Coronary artery (tissue), 2 donors: ENCODE results near the gene PRIM2.
"Not testable (repeated sequence)": the region's sequence is repeated elsewhere in the genome, so short reads cannot be mapped to it uniquely, and the experiment has no call there.

Source experiments
- DNase-seq: peaks from one replicate; pipeline ENCODE4 v3.0.0-alpha.2; 2017; ENCODE audit warnings: low spot score
- H3K27ac ChIP-seq, 2 donors: fragments of 200-600 bp; sonication (generic); one replicate each; pipeline ENCODE4 v1.5.1; 2016 to 2019
- H3K4me3 ChIP-seq: fragments of 200-600 bp; sonication (generic); 2 replicates; pipeline ENCODE4 v1.5.1; 2016; ENCODE audit warnings: mild to moderate bottlenecking, moderate library complexity
- CTCF ChIP-seq: fragments of 200-600 bp; sonication (generic); IDR thresholded peaks from one replicate; pipeline ENCODE4 v1.5.1; 2019; ENCODE audit warnings: antibody characterized with exemption

PRIM2 gene

DNA sequence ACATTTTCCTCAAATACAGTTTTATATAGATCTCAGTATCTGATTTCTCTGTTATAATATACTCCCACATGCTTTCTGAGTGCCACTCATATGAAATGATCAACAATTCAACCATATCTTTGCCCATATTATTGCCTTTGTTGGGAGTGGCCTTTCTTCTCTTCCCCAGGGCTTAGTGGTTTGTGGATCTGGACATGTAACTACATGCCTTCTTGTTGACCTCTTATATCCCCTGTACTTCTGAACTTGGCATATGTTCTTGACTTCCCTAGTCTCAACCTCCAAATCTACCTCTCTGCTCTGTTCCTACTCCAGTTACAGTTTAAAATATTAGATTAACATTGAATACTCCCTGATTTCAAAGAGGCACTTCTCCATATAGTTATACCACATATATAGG lies 34.3 kb upstream of the PRIM2 start:
- TF ChIP-seq CTCF = no peak
- DNase-seq = no peak
- H3K27ac ChIP-seq = no peak overlapping the region
- no peak overlapping the region for H3K4me3 ChIP-seq

DNA sequence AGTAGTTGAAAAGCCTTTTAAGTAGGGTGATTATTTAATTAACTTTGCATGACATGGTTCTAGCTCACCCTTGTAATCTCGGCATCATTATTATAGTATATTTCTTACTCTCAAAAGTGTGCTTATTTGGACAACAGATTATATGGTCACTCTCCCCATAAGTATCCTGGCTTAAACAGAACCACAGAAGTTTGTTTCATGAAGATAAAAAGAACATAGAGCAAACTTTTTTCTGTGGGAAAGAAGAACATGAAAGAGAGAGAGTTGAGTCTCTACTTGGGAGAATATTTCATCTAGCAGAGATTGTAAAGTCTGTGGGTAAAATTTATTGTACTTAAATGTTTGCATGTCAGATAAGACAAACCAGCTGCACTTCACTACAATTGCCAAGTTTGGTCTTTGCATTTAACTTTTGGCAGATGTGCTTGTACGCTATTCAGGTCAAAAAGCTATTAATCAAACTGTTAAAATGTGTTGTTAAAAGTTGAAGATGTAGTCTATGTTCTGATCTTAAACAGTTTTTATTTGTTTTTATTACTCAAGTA lies 33.4 kb upstream of the PRIM2 start:
- Histone ChIP-seq H3K4me3 (no peak overlapping the region), H3K27ac (no peak overlapping the region)
- DNase-seq = no peak
- TF ChIP-seq CTCF = no peak

DNA sequence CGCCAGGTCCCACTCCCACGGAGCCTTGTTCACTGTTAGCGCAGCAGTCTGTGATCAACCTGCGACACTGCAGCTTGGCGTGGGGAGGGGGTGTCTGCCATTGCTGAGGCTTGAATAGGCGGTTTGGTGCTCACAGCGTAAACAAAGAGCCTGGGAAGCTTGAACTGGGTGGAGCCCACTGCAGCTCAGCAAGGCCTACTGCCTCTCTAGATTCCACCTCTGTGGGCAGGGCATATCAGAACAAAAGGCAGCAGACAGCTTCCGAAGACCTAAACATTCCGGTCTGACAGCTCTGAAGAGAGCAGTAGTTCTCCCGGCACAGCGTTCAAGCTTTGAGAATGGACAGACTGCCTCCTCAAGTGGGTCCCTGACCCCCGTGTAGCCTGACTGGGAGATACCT lies 29.3 kb upstream of the PRIM2 start:
- not testable (repeated sequence) for DNase-seq, H3K27ac ChIP-seq, H3K4me3 ChIP-seq

DNA sequence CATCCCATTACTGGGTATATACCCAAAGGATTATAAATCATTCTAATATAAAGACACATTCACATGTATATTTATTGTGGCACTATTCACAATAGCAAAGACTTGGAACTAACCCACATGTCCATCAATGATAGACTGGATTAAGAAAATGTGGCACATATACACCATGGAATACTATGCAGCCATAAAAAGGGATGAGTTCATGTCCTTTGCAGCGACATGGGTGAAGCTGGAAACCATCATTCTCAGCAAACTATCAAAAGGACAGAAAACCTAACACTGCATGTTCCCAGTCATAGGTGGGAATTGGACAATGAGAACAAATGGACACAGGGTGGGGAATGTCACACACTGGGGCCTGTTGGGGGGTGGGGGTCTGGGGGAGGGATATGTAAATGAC lies 24.0 kb upstream of the PRIM2 start:
- DNase-seq, H3K4me3 ChIP-seq, H3K27ac ChIP-seq: not testable (repeated sequence)

- peak overlapping the region in 1 of 2 donors; percentile 35 for H3K27ac ChIP-seq
Measured at GRCh38 chr6:57294862-57295445, 22.5 kb upstream of the PRIM2 start.

GRCh38 chr6:57297505-57297904 lies 19.9 kb upstream of the PRIM2 start:
- no peak for TF ChIP-seq CTCF
- no peak overlapping the region for H3K27ac ChIP-seq
- no peak for DNase-seq
- H3K4me3 ChIP-seq = no peak overlapping the region

More at GRCh38 chr6:57294862-57295445, 22.5 kb upstream of the PRIM2 start:
- H3K4me3 ChIP-seq = no peak overlapping the region
- DNase-seq = no peak
- TF ChIP-seq CTCF = no peak

GRCh38 chr6:57298741-57299140 lies 18.7 kb upstream of the PRIM2 start:
- H3K27ac ChIP-seq = no peak overlapping the region
- no peak overlapping the region for H3K4me3 ChIP-seq
- no peak for TF ChIP-seq CTCF
- DNase-seq = no peak

- no peak for DNase-seq
- Histone ChIP-seq H3K27ac (no peak overlapping the region), H3K4me3 (no peak overlapping the region)
- no peak for TF ChIP-seq CTCF
Measured at GRCh38 chr6:57301757-57302156, 15.7 kb upstream of the PRIM2 start.
